Left ventricle myocardium inferior (tissue), 1 donor: ENCODE results near the gene GPR107. TPM values are rescaled to one million over a fixed set of nuclear protein-coding genes. Genes with fewer than 3 reads are reported as not detected.

ENCODE experiments used
- DNase-seq: peaks from one replicate; pipeline ENCODE4 v3.0.0-alpha.2; 2020
- H3K27ac ChIP-seq: fragments of 200-600 bp; replicated peaks from 2 replicates; pipeline ENCODE4 v1.8.0; 2021
- H3K27me3 ChIP-seq: fragments of 200-600 bp; 2 replicates; pipeline ENCODE4 v1.8.0; 2021; ENCODE audit warnings: low read depth
- H3K36me3 ChIP-seq: fragments of 200-600 bp; 2 replicates; pipeline ENCODE4 v1.8.0; 2021
- H3K4me1 ChIP-seq: fragments of 200-600 bp; 2 replicates; pipeline ENCODE4 v1.8.0; 2021
- H3K4me3 ChIP-seq: fragments of 200-600 bp; 2 replicates; pipeline ENCODE4 v1.8.0; 2021; ENCODE audit warnings: mild to moderate bottlenecking, moderate library complexity
- H3K9me3 ChIP-seq: fragments of 200-600 bp; replicated peaks from 2 replicates; pipeline ENCODE4 v1.8.0; 2021
- CTCF ChIP-seq: fragments of 200-600 bp; IDR thresholded peaks from 2 replicates; pipeline ENCODE4 v1.8.0; 2021; ENCODE audit warnings: antibody characterized with exemption, mild to moderate bottlenecking, borderline replicate concordance
- intact Hi-C: fragments of 100-400 bp; cut with micrococcal nuclease; formaldehyde crosslinking; loops from one replicate; pipeline ENCODE4 v1.11.0; 2022
- total RNA-seq: library from RNA; stranded (reverse); fragmentation: NEBNext Ultra II Directional; extraction: Animal tissue kit (Norgen Biotek cat#: 25700); gene quantifications from one replicate; pipeline ENCODE4 v1.2.1, GENCODE V29; 2021
- donor health status: DM: no; HTN: yes; CAD: no; lungs with severe emphysema.

Gene GPR107
- total RNA-seq, 1 donor from 2014 or later = 23.3 TPM

- TF ChIP-seq CTCF = no peak
These were observed 65.3 kb downstream of the GPR107 start for GRCh38 chr9:130118841-130119518.

GRCh38 chr9:130119519-130120298, 66.0 kb downstream of the GPR107 start:
- intact Hi-C loops = no loop called here
- H3K27ac ChIP-seq = no peak overlapping the region

More at GRCh38 chr9:130118841-130119518, 65.3 kb downstream of the GPR107 start:
- Histone ChIP-seq H3K9me3 (no peaks in the 10 kb centered on the region), H3K27me3 (no peaks in the 10 kb centered on the region), H3K4me1 (peaks cover 11% of the 10 kb centered on the region), H3K4me3 (no peak overlapping the region), H3K27ac (no peak overlapping the region), H3K36me3 (peaks cover 53% of the 10 kb centered on the region)
- intact Hi-C loops = no loop called here
- no peak for DNase-seq

GRCh38 chr9:130120299-130120587, 66.5 kb downstream of the GPR107 start:
- intact Hi-C loops = no loop called here
- Histone ChIP-seq H3K27ac (no peak overlapping the region), H3K4me3 (no peak overlapping the region), H3K9me3 (no peaks in the 10 kb centered on the region), H3K36me3 (peaks cover 64% of the 10 kb centered on the region), H3K4me1 (peaks cover 11% of the 10 kb centered on the region), H3K27me3 (no peaks in the 10 kb centered on the region)
- no peak for DNase-seq
- TF ChIP-seq CTCF = no peak

More at GRCh38 chr9:130119519-130120298, 66.0 kb downstream of the GPR107 start:
- no peaks in the 10 kb centered on the region for H3K9me3 ChIP-seq
- no peak for DNase-seq
- peaks cover 11% of the 10 kb centered on the region for H3K4me1 ChIP-seq
- H3K4me3 ChIP-seq = no peak overlapping the region
- no peak for TF ChIP-seq CTCF
- peaks cover 60% of the 10 kb centered on the region for H3K36me3 ChIP-seq
- no peaks in the 10 kb centered on the region for H3K27me3 ChIP-seq

- peaks cover 11% of the 10 kb centered on the region for H3K4me1 ChIP-seq
- no peak for TF ChIP-seq CTCF
- intact Hi-C loops = no loop called here
These were observed 67.1 kb downstream of the GPR107 start for GRCh38 chr9:130120832-130121231.

GRCh38 chr9:130122456-130122855, 68.8 kb downstream of the GPR107 start:
- Histone ChIP-seq H3K36me3 (peaks cover 63% of the 10 kb centered on the region), H3K9me3 (no peaks in the 10 kb centered on the region), H3K27ac (no peak overlapping the region), H3K27me3 (no peaks in the 10 kb centered on the region), H3K4me1 (peaks cover 11% of the 10 kb centered on the region), H3K4me3 (no peak overlapping the region)
- DNase-seq = no peak
- intact Hi-C loops = no loop called here
- TF ChIP-seq CTCF = no peak

More at GRCh38 chr9:130120832-130121231, 67.1 kb downstream of the GPR107 start:
- DNase-seq = no peak
- H3K27me3 ChIP-seq = no peaks in the 10 kb centered on the region
- no peak overlapping the region for H3K27ac ChIP-seq
- no peaks in the 10 kb centered on the region for H3K9me3 ChIP-seq
- peaks cover 61% of the 10 kb centered on the region for H3K36me3 ChIP-seq
- H3K4me3 ChIP-seq = no peak overlapping the region
